Measurements from ENCODE around the gene ERCC5. TPM values are rescaled to one million over a fixed set of nuclear protein-coding genes. Genes with fewer than 3 reads are reported as not detected.

The ERCC5 gene
- total and polyA plus RNA-seq, 2 of the 8 experiments (the other 6 are each of a cell fraction or from before 2014, with no cell fraction given), result 3.8 to 24.4 TPM

DNA sequence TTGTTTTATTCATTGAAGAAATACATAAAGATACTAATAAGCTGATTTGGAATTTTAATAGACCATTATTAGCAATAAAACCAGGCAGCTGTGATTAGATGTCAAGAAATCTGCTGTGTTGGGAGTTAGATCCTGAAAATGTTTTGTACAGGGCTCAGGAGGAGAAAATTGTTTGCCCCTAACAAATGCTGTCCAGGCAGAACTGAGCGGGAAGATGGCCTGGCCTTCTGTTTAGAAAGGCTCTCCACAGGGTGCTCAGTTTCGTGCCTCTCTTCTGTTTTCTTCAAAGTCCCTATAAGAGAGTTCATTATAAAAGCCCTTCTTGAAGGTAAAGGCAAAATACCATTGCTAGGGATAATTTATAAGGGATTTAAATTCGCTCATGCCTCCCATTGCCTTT lies 64.1 kb downstream of the ERCC5 start (continued):
- TF ChIP-seq, protein P1, sequence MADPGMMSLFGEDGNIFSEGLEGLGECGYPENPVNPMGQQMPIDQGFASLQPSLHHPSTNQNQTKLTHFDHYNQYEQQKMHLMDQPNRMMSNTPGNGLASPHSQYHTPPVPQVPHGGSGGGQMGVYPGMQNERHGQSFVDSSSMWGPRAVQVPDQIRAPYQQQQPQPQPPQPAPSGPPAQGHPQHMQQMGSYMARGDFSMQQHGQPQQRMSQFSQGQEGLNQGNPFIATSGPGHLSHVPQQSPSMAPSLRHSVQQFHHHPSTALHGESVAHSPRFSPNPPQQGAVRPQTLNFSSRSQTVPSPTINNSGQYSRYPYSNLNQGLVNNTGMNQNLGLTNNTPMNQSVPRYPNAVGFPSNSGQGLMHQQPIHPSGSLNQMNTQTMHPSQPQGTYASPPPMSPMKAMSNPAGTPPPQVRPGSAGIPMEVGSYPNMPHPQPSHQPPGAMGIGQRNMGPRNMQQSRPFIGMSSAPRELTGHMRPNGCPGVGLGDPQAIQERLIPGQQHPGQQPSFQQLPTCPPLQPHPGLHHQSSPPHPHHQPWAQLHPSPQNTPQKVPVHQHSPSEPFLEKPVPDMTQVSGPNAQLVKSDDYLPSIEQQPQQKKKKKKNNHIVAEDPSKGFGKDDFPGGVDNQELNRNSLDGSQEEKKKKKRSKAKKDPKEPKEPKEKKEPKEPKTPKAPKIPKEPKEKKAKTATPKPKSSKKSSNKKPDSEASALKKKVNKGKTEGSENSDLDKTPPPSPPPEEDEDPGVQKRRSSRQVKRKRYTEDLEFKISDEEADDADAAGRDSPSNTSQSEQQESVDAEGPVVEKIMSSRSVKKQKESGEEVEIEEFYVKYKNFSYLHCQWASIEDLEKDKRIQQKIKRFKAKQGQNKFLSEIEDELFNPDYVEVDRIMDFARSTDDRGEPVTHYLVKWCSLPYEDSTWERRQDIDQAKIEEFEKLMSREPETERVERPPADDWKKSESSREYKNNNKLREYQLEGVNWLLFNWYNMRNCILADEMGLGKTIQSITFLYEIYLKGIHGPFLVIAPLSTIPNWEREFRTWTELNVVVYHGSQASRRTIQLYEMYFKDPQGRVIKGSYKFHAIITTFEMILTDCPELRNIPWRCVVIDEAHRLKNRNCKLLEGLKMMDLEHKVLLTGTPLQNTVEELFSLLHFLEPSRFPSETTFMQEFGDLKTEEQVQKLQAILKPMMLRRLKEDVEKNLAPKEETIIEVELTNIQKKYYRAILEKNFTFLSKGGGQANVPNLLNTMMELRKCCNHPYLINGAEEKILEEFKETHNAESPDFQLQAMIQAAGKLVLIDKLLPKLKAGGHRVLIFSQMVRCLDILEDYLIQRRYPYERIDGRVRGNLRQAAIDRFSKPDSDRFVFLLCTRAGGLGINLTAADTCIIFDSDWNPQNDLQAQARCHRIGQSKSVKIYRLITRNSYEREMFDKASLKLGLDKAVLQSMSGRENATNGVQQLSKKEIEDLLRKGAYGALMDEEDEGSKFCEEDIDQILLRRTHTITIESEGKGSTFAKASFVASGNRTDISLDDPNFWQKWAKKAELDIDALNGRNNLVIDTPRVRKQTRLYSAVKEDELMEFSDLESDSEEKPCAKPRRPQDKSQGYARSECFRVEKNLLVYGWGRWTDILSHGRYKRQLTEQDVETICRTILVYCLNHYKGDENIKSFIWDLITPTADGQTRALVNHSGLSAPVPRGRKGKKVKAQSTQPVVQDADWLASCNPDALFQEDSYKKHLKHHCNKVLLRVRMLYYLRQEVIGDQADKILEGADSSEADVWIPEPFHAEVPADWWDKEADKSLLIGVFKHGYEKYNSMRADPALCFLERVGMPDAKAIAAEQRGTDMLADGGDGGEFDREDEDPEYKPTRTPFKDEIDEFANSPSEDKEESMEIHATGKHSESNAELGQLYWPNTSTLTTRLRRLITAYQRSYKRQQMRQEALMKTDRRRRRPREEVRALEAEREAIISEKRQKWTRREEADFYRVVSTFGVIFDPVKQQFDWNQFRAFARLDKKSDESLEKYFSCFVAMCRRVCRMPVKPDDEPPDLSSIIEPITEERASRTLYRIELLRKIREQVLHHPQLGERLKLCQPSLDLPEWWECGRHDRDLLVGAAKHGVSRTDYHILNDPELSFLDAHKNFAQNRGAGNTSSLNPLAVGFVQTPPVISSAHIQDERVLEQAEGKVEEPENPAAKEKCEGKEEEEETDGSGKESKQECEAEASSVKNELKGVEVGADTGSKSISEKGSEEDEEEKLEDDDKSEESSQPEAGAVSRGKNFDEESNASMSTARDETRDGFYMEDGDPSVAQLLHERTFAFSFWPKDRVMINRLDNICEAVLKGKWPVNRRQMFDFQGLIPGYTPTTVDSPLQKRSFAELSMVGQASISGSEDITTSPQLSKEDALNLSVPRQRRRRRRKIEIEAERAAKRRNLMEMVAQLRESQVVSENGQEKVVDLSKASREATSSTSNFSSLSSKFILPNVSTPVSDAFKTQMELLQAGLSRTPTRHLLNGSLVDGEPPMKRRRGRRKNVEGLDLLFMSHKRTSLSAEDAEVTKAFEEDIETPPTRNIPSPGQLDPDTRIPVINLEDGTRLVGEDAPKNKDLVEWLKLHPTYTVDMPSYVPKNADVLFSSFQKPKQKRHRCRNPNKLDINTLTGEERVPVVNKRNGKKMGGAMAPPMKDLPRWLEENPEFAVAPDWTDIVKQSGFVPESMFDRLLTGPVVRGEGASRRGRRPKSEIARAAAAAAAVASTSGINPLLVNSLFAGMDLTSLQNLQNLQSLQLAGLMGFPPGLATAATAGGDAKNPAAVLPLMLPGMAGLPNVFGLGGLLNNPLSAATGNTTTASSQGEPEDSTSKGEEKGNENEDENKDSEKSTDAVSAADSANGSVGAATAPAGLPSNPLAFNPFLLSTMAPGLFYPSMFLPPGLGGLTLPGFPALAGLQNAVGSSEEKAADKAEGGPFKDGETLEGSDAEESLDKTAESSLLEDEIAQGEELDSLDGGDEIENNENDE (IDR thresholded peaks at IDR 0.05; ENCODE audit: insufficient replicate concordance, low read length), result no peak
- TF ChIP-seq BACH1 (IDR thresholded peaks at IDR 0.05; ENCODE audit: low read length), result no peak
